EH (cell line): ENCODE results near the gene THAP12.

Experiments used
- DNase-seq: peaks from one replicate; pipeline ENCODE4 v3.0.0-alpha.2; 2015; ENCODE audit warnings: low read depth

The THAP12 gene

DNA sequence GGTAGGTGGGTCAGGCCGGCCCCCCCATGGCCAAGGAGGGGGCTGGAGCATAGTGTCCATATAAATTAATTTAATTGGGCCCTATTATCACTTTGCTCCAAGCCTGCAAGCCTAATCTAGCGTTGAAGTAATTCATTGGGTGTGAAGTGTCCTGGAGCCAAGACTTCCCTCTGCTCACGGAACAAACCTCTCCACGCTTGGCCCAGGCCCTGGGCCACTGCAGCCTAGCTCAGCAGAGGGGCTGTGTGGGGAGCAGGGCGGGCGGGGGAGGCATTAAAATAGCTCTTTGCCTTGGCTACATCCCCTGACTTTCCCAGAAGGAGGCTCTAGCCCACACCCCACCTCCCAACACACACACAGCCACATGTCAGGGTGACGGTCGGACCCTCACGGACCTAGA lies 73.5 kb downstream of the THAP12 start:
- DNase-seq, result no peak

DNA sequence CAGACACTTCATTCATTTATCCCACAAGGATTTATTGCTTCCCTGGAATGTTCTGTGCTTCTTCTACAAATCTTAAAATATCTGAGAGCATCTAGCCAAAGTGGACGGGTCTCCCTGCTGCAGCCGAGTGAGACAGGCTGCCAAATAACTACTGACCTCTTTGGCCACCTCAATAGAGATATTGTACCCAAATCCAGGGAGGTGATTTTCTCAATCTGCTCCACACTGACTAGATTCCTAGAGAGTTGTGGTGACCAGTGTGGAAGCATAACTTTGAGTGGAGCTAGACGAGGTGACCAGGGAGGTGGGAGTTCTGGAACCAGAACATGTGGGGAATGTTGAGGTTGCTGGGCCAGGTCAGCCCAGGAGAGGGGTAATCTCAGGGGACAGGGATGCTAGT lies 77.5 kb downstream of the THAP12 start:
- no peak for DNase-seq

DNA sequence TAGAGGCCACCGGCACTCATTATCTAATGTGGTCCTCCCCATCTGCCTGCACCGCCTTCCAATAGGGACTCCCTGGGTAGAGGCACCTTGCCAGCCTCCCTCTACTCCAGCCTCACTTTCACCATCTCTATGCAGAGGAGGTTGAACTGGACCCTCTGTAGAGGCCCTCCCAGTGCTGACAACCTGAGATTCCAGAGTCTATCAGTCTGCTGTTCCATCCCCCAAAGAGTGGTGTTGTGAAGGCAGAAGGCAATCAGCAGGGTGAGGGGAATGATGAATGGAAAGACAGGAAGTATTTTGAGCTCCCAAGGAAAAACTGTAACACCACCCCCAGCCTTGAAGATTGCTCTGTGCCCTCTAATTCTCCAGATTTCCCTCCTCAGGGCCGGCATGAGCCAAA lies 77.9 kb downstream of the THAP12 start:
- no peak for DNase-seq
